GM12872 (cell line): ENCODE data around the gene MTCP1.

Experiments
- TF ChIP-seq, protein P1 (sequence below): IDR thresholded peaks from 3 replicates; pipeline ENCODE4 v1.5.1; 2011; ENCODE audit warnings: low read depth, mild to moderate bottlenecking, low read length, moderate library complexity; ENCODE audit not compliant: insufficient read depth

The MTCP1 gene

DNA sequence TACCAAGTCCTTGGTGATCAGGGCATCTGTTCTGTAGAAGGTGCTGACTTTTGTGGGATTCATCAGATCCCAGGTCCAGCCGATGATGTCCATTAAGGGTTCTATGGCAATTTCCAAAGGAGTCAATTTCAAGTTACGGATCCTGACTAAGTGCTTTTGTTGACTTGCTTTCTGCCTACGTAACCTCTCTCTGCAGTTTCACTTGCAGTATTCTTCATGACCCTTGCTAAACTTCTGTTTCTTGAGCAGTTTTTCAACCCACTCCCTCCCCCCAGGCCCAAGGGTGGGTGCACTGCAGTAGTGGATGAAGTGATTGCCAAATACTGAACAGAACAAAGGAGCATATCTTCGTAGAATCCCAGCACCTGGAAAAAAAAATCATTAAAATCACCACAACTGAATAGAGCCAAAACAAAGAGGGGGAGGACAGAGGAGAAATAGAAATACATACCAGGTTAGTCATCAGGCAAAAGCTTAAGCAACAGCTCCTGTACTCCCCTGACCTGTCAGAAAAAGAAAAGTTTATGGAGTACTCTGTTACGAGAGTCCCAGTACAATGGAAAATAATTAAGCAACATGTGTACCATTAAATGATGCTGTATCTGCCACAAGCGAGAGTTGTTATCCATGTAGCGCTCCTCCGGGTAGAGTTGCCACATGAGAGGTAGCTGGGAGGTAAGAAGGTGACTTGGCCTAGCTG, 5.8 kb downstream of the MTCP1 start:
- TF ChIP-seq, protein P1, sequence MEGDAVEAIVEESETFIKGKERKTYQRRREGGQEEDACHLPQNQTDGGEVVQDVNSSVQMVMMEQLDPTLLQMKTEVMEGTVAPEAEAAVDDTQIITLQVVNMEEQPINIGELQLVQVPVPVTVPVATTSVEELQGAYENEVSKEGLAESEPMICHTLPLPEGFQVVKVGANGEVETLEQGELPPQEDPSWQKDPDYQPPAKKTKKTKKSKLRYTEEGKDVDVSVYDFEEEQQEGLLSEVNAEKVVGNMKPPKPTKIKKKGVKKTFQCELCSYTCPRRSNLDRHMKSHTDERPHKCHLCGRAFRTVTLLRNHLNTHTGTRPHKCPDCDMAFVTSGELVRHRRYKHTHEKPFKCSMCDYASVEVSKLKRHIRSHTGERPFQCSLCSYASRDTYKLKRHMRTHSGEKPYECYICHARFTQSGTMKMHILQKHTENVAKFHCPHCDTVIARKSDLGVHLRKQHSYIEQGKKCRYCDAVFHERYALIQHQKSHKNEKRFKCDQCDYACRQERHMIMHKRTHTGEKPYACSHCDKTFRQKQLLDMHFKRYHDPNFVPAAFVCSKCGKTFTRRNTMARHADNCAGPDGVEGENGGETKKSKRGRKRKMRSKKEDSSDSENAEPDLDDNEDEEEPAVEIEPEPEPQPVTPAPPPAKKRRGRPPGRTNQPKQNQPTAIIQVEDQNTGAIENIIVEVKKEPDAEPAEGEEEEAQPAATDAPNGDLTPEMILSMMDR, result no peak

- TF ChIP-seq, protein P1, result no peak
These were observed 9.2 kb downstream of the MTCP1 start for GRCh38 chrX:155061760-155062159.

GRCh38 chrX:155056877-155057792, 13.8 kb downstream of the MTCP1 start:
- TF ChIP-seq, protein P1, result peak; percentile 72

DNA sequence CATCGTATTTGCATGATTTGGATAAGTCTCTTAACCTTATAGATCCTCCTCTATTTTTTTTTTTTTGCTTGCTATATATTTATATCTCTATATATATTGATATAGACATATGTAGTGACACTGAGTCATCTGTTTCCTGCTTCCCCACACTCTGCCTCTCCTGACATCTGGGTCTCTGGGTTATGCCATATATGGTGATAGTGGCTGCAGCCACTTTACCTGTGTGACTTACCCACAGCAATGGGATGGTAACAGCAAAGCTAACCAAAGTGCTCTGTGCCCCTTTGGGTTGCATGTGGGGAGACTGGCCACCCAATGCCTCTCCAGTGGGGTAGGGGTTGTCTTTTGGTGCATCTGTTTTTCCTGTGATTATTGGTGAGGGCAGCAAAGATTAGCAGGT, 14.5 kb downstream of the MTCP1 start:
- TF ChIP-seq, protein P1, result no peak

- TF ChIP-seq, protein P1, result no peak
These were observed 15.4 kb downstream of the MTCP1 start for GRCh38 chrX:155055494-155055893.

DNA sequence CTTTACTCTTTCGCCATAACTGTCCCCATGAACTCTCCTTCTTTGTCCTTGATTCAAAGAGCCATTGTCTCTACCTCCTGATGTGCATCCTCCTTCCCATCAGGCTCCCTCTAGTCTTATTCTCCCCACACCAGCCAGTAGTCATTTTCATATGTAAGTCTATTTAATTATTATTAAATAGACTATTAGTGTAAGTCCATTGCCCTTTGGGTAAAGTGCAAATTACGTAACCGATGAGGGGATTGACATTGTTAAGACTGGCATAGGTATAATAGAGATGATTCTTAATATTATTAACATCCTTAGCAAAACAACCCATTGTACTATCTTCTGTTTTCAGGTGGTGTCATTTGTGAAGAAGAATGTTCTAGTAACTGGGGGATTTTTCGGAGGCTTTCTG, 16.7 kb downstream of the MTCP1 start:
- TF ChIP-seq, protein P1, result no peak

DNA sequence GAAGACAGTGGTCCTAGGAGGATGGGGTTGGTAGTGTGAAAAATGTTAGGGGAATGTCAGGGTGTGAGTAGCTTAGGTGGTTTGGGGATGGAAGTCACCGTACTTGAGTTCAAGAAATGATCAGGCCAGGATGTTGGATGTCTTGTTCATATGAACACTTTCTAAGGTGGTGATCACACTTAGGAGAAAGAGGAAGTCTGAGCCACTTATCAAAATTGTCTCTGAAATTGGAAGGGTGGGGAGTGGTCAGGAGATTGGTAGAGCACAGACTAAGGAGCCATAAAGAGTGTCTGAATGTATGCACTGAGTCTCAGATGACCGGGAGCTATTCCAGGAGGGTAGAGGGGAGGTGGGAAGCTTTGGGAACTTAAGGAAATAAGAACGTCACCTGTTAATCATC, 17.3 kb downstream of the MTCP1 start:
- TF ChIP-seq, protein P1, result no peak
